NCI-H1417 (cell line): ENCODE results near the gene CHURC1.

Experiments
- DNase-seq, 3 experiments: peaks; one replicate each; lab custom pipeline; 2025; lab: John Stamatoyannopoulos, UW

Gene CHURC1

GRCh38 chr14:64914237-64915028, at the start of gene CHURC1:
Gene CHURC1, plus strand, starts transcription at chr14:64914455. Its CDS starts 41 bp downstream, at chr14:64914496.
- DNase-seq = peak; percentile 94 to 100 (median 98)

GRCh38 chr14:64865109-64865508, 49.1 kb upstream of the CHURC1 start:
- DNase-seq = no peak

- no peak for DNase-seq
These were observed 48.3 kb upstream of the CHURC1 start for GRCh38 chr14:64865992-64866391.

- DNase-seq = no peak
These were observed 47.1 kb upstream of the CHURC1 start for GRCh38 chr14:64867182-64867581.

- no peak for DNase-seq
These were observed 45.9 kb upstream of the CHURC1 start for GRCh38 chr14:64868379-64868778.

GRCh38 chr14:64868841-64869240, 45.4 kb upstream of the CHURC1 start:
- no peak for DNase-seq

- no peak for DNase-seq
These were observed 44.1 kb upstream of the CHURC1 start for GRCh38 chr14:64870160-64870559.

GRCh38 chr14:64871344-64871743, 42.9 kb upstream of the CHURC1 start:
- DNase-seq = no peak

- DNase-seq = no peak
These were observed 40.6 kb upstream of the CHURC1 start for GRCh38 chr14:64873506-64874219.

GRCh38 chr14:64875350-64875749, 38.9 kb upstream of the CHURC1 start:
- no peak for DNase-seq

- no peak for DNase-seq
These were observed 36.4 kb upstream of the CHURC1 start for GRCh38 chr14:64877846-64878245.

GRCh38 chr14:64878837-64879634, 35.2 kb upstream of the CHURC1 start:
- DNase-seq = peak; percentile 66 to 75 (median 71)

- DNase-seq = peak; percentile 69 to 91 (median 70)
These were observed 34.5 kb upstream of the CHURC1 start, which contains the start of gene SPTB for GRCh38 chr14:64879635-64880220. Gene SPTB, minus strand, starts transcription at chr14:64879907. Its CDS starts 56,813 bp downstream, at chr14:64823094.

GRCh38 chr14:64880221-64881121, 33.8 kb upstream of the CHURC1 start:
- peak; percentile 75 to 82 (median 80) for DNase-seq

GRCh38 chr14:64885559-64885958, 28.7 kb upstream of the CHURC1 start:
- no peak for DNase-seq

GRCh38 chr14:64889352-64889751, 24.9 kb upstream of the CHURC1 start:
- no peak for DNase-seq

GRCh38 chr14:64891173-64891838, 22.9 kb upstream of the CHURC1 start:
- no peak for DNase-seq

- peak; percentile 16 to 83 (median 75) for DNase-seq
These were observed 22.3 kb upstream of the CHURC1 start for GRCh38 chr14:64891839-64892375.

GRCh38 chr14:64899958-64900357, 14.3 kb upstream of the CHURC1 start:
- DNase-seq = no peak

- no peak for DNase-seq
These were observed 8.2 kb upstream of the CHURC1 start for GRCh38 chr14:64906022-64906421.
